NCI-H1694 treated with DMSO at 0.1 percent for 48 hours (cell line): Measurements from ENCODE around the gene APOB.

Experiments used
- DNase-seq: peaks from one replicate; lab custom pipeline; 2025; lab: John Stamatoyannopoulos, UW

The APOB gene

GRCh38 chr2:21002814-21003192, 41.1 kb downstream of the APOB start:
- no peak for DNase-seq

- no peak for DNase-seq
Measured at GRCh38 chr2:21001988-21002813, 41.7 kb downstream of the APOB start.

- no peak for DNase-seq
Measured at GRCh38 chr2:21001225-21001946, 42.5 kb downstream of the APOB start.

- DNase-seq: no peak
Measured at GRCh38 chr2:20999906-21000645, 43.8 kb downstream of the APOB start.

- DNase-seq: no peak
Measured at GRCh38 chr2:20998972-20999905, 44.6 kb downstream of the APOB start.

- DNase-seq: no peak
Measured at GRCh38 chr2:20997953-20998722, 45.7 kb downstream of the APOB start.

GRCh38 chr2:20994130-20994529, 49.7 kb downstream of the APOB start:
- DNase-seq: no peak

GRCh38 chr2:20992201-20992711, 51.6 kb downstream of the APOB start:
- no peak for DNase-seq

- DNase-seq: no peak
Measured at GRCh38 chr2:20990442-20991430, 53.1 kb downstream of the APOB start.

- no peak for DNase-seq
Measured at GRCh38 chr2:20989404-20989803, 54.5 kb downstream of the APOB start.

- DNase-seq: no peak
Measured at GRCh38 chr2:20988905-20989304, 55.0 kb downstream of the APOB start.

- DNase-seq: no peak
Measured at GRCh38 chr2:20986024-20986939, 57.6 kb downstream of the APOB start.

- no peak for DNase-seq
Measured at GRCh38 chr2:20985062-20985461, 58.8 kb downstream of the APOB start.

GRCh38 chr2:20984408-20984807, 59.5 kb downstream of the APOB start:
- DNase-seq: no peak

GRCh38 chr2:20983844-20984243, 60.0 kb downstream of the APOB start:
- DNase-seq: no peak

- no peak for DNase-seq
Measured at GRCh38 chr2:20982861-20983260, 61.0 kb downstream of the APOB start.

- no peak for DNase-seq
Measured at GRCh38 chr2:20977520-20978180, 66.2 kb downstream of the APOB start.

GRCh38 chr2:20976527-20976926, 67.3 kb downstream of the APOB start:
- DNase-seq: no peak
